Measurements from ENCODE around the gene ADORA2B.
"Not testable (repeated sequence)": the region's sequence is repeated elsewhere in the genome, so short reads cannot be mapped to it uniquely, and the experiment has no call there.

Gene ADORA2B

DNA sequence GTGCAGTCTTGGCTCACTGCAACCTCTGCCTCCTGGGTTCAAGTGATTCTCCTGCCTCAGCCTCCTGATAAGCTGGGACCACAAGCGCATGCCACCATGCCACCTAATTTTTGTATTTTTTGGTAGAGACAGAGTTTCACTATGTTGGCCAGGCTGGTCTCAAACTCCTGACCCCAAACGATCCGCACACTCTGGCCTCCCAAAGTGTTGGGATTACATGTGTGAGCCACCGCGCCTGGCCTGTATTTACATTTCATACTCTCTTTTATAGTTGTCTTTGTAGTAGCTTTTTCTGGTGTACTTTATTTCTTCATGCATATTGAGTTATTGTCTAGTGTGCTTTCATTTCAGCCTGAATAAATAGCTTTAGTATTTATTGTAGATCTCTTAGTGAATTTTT lies 10.1 kb upstream of the ADORA2B start:
- no peak for ATAC-seq
- TF ChIP-seq ARNTL (CRISPR knock-in tag; IDR thresholded peaks at IDR 0.05; ENCODE audit: borderline replicate concordance, low read depth) (no peak), TOX (CRISPR knock-in tag; IDR thresholded peaks at IDR 0.05; ENCODE audit: borderline replicate concordance) (no peak), ZNF8 (CRISPR knock-in tag; IDR thresholded peaks at IDR 0.05) (no peak), ZFP30 (CRISPR knock-in tag; IDR thresholded peaks at IDR 0.05) (no peak), PPARA (CRISPR knock-in tag; IDR thresholded peaks at IDR 0.05; ENCODE audit: borderline replicate concordance) (no peak)
- TF ChIP-seq, protein P1, sequence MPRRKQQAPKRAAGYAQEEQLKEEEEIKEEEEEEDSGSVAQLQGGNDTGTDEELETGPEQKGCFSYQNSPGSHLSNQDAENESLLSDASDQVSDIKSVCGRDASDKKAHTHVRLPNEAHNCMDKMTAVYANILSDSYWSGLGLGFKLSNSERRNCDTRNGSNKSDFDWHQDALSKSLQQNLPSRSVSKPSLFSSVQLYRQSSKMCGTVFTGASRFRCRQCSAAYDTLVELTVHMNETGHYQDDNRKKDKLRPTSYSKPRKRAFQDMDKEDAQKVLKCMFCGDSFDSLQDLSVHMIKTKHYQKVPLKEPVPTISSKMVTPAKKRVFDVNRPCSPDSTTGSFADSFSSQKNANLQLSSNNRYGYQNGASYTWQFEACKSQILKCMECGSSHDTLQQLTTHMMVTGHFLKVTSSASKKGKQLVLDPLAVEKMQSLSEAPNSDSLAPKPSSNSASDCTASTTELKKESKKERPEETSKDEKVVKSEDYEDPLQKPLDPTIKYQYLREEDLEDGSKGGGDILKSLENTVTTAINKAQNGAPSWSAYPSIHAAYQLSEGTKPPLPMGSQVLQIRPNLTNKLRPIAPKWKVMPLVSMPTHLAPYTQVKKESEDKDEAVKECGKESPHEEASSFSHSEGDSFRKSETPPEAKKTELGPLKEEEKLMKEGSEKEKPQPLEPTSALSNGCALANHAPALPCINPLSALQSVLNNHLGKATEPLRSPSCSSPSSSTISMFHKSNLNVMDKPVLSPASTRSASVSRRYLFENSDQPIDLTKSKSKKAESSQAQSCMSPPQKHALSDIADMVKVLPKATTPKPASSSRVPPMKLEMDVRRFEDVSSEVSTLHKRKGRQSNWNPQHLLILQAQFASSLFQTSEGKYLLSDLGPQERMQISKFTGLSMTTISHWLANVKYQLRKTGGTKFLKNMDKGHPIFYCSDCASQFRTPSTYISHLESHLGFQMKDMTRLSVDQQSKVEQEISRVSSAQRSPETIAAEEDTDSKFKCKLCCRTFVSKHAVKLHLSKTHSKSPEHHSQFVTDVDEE (CRISPR knock-in tag; IDR thresholded peaks at IDR 0.05), result no peak

DNA sequence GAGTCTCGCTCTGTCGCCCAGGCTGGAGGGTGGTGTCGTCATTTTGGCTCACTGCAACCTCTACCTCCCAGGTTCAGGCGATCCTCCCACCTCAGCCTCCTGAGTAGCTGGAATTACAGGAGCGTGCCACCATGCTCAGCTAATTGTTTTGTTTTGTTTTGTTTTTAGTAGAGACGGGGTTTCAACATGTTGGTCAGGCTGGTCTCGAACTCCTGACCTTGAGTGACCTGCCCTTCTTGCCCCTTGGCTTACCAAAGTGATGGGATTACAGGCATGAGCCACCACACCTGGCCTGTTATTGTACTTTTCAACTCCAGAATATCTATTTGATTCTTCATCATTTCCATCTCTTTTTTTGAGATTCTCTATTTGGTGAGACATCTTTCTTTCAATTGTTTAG lies 9.0 kb upstream of the ADORA2B start:
- ATAC-seq, result no peak

DNA sequence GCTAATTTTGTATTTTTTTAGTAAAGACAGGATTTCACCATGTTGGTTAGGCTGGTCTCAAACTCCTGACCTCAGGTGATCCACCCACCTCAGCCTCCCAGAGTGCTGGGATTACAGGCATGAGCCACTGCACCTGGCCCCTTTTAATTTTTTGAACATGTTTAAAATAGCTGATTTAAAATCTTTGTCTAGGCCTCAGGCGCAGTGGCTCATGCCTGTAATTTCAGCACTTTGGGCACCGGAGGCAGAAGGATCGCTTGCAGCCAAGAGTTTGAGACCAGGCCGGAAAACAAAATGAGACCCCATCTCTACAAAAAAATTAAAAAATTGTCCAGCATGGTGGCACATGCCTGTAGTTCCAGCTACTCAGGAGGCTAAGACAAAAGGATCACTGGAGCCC lies 8.4 kb upstream of the ADORA2B start:
- not testable (repeated sequence) for ATAC-seq

More for the DNA sequence above, 9.0 kb upstream of the ADORA2B start:
- TF ChIP-seq BACH2 (CRISPR knock-in tag; IDR thresholded peaks at IDR 0.05; ENCODE audit: borderline replicate concordance), result no peak
- no peak for TF ChIP-seq ZNF70 (CRISPR knock-in tag; IDR thresholded peaks at IDR 0.05)
- no peak for TF ChIP-seq ZFP30 (CRISPR knock-in tag; IDR thresholded peaks at IDR 0.05)
- TF ChIP-seq PPARA (CRISPR knock-in tag; IDR thresholded peaks at IDR 0.05; ENCODE audit: borderline replicate concordance), result no peak
- TF ChIP-seq, protein P2, sequence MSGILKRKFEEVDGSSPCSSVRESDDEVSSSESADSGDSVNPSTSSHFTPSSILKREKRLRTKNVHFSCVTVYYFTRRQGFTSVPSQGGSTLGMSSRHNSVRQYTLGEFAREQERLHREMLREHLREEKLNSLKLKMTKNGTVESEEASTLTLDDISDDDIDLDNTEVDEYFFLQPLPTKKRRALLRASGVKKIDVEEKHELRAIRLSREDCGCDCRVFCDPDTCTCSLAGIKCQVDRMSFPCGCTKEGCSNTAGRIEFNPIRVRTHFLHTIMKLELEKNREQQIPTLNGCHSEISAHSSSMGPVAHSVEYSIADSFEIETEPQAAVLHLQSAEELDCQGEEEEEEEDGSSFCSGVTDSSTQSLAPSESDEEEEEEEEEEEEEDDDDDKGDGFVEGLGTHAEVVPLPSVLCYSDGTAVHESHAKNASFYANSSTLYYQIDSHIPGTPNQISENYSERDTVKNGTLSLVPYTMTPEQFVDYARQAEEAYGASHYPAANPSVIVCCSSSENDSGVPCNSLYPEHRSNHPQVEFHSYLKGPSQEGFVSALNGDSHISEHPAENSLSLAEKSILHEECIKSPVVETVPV (CRISPR knock-in tag; IDR thresholded peaks at IDR 0.05), result no peak
- TF ChIP-seq CSDC2 (CRISPR knock-in tag; IDR thresholded peaks at IDR 0.05), result no peak
- no peak for TF ChIP-seq ISL1 (CRISPR knock-in tag; IDR thresholded peaks at IDR 0.05)
- no peak for TF ChIP-seq SNAI2 (CRISPR knock-in tag; IDR thresholded peaks at IDR 0.05)
- TF ChIP-seq ZFP3 (CRISPR knock-in tag; IDR thresholded peaks at IDR 0.05), result no peak
- TF ChIP-seq, protein P3, sequence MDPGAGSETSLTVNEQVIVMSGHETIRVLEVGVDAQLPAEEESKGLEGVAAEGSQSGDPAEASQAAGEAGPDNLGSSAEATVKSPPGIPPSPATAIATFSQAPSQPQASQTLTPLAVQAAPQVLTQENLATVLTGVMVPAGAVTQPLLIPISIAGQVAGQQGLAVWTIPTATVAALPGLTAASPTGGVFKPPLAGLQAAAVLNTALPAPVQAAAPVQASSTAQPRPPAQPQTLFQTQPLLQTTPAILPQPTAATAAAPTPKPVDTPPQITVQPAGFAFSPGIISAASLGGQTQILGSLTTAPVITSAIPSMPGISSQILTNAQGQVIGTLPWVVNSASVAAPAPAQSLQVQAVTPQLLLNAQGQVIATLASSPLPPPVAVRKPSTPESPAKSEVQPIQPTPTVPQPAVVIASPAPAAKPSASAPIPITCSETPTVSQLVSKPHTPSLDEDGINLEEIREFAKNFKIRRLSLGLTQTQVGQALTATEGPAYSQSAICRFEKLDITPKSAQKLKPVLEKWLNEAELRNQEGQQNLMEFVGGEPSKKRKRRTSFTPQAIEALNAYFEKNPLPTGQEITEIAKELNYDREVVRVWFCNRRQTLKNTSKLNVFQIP (CRISPR knock-in tag; IDR thresholded peaks at IDR 0.05; ENCODE audit: borderline replicate concordance, low read depth), result no peak
- TF ChIP-seq RARB (CRISPR knock-in tag; IDR thresholded peaks at IDR 0.05), result no peak
- TF ChIP-seq ARNTL (CRISPR knock-in tag; IDR thresholded peaks at IDR 0.05; ENCODE audit: borderline replicate concordance, low read depth), result no peak
- no peak for TF ChIP-seq ZC3H10 (CRISPR knock-in tag; IDR thresholded peaks at IDR 0.05)
- no peak for TF ChIP-seq GLIS3 (CRISPR knock-in tag; IDR thresholded peaks at IDR 0.05)
- TF ChIP-seq, protein P4, sequence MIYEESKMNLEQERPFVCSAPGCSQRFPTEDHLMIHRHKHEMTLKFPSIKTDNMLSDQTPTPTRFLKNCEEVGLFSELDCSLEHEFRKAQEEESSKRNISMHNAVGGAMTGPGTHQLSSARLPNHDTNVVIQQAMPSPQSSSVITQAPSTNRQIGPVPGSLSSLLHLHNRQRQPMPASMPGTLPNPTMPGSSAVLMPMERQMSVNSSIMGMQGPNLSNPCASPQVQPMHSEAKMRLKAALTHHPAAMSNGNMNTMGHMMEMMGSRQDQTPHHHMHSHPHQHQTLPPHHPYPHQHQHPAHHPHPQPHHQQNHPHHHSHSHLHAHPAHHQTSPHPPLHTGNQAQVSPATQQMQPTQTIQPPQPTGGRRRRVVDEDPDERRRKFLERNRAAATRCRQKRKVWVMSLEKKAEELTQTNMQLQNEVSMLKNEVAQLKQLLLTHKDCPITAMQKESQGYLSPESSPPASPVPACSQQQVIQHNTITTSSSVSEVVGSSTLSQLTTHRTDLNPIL (CRISPR knock-in tag; IDR thresholded peaks at IDR 0.05; ENCODE audit: low read depth), result no peak
- no peak for TF ChIP-seq ZNF565 (CRISPR knock-in tag; conservative IDR thresholded peaks at IDR 0.05; ENCODE audit: low read depth)
- TF ChIP-seq ESRRG (CRISPR knock-in tag; IDR thresholded peaks at IDR 0.05), result no peak
- TF ChIP-seq, protein P5, sequence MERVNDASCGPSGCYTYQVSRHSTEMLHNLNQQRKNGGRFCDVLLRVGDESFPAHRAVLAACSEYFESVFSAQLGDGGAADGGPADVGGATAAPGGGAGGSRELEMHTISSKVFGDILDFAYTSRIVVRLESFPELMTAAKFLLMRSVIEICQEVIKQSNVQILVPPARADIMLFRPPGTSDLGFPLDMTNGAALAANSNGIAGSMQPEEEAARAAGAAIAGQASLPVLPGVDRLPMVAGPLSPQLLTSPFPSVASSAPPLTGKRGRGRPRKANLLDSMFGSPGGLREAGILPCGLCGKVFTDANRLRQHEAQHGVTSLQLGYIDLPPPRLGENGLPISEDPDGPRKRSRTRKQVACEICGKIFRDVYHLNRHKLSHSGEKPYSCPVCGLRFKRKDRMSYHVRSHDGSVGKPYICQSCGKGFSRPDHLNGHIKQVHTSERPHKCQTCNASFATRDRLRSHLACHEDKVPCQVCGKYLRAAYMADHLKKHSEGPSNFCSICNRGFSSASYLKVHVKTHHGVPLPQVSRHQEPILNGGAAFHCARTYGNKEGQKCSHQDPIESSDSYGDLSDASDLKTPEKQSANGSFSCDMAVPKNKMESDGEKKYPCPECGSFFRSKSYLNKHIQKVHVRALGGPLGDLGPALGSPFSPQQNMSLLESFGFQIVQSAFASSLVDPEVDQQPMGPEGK (CRISPR knock-in tag; IDR thresholded peaks at IDR 0.05; ENCODE audit: borderline replicate concordance), result no peak

DNA sequence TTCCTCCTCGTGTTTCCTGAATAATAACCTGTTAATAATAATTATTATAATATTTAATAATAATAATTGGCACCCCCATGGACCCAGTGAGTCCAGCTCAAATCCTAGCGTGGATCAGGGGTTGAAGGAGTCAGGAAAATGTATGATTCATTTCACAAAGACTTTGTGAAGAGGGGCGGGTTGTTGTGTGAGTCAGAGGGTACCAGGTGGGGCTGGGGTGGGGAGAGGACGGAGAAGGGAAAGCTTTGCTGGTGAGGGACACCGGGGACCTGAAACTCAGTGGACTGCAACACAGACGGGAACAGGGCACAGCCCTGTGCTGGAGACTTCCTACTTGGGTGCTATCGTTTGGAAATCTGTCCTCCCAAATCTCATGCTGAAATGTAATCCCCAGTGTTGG lies 3.1 kb upstream of the ADORA2B start:
- no peak for ATAC-seq

More for the DNA sequence above, 3.1 kb upstream of the ADORA2B start:
- no peak for TF ChIP-seq BACH2 (CRISPR knock-in tag; IDR thresholded peaks at IDR 0.05; ENCODE audit: borderline replicate concordance)
